Activated B cell treated with CpG ODN at 0.5 μM for 24 hours (primary cell): ENCODE results near the gene TMEM42. TPM values are rescaled to one million over a fixed set of nuclear protein-coding genes. Genes with fewer than 3 reads are reported as not detected.
"Not testable (repeated sequence)": the region's sequence is repeated elsewhere in the genome, so short reads cannot be mapped to it uniquely, and the experiment has no call there.

Experiments
- ATAC-seq: fragments of 200-7000 bp; cut with Tn5 transposase; one replicate; pipeline ENCODE4 v1.10.0; 2021; ENCODE audit warnings: low read depth, mild to moderate bottlenecking, moderate library complexity
- CTCF ChIA-PET: fragments of 350-600 bp; sonication (Branson Sonifier 250); formaldehyde crosslinking; loops from one replicate; lab custom pipeline; 2021; ENCODE audit warnings: antibody characterized with exemption; lab: Charles Lee
- POLR2A ChIA-PET: fragments of 350-600 bp; sonication (Branson Sonifier 250); formaldehyde crosslinking; loops from one replicate; lab custom pipeline; 2021; ENCODE audit warnings: antibody characterized with exemption; lab: Charles Lee
- DNase-seq: peaks from one replicate; pipeline ENCODE4 v3.0.0; 2022
- H3K27ac Mint-ChIP-seq: one replicate; pipeline ENCODE4 v1.8.0; 2020; ENCODE audit warnings: mixed read lengths
- H3K27me3 Mint-ChIP-seq: one replicate; pipeline ENCODE4 v1.8.0; 2021; ENCODE audit warnings: mixed read lengths
- H3K36me3 Mint-ChIP-seq: one replicate; pipeline ENCODE4 v1.8.0; 2021; ENCODE audit warnings: low read depth, mixed read lengths
- H3K4me1 Mint-ChIP-seq: one replicate; pipeline ENCODE4 v1.8.0; 2021; ENCODE audit warnings: mixed read lengths
- H3K4me3 Mint-ChIP-seq: one replicate; pipeline ENCODE4 v1.8.0; 2020; ENCODE audit warnings: mild to moderate bottlenecking, mixed read lengths
- H3K9me3 Mint-ChIP-seq: one replicate; pipeline ENCODE4 v1.8.0; 2020; ENCODE audit warnings: mixed read lengths
- CTCF ChIP-seq: fragments of 200-600 bp; IDR thresholded peaks from one replicate; pipeline ENCODE4 v1.8.0; 2022; ENCODE audit warnings: antibody characterized with exemption, mild to moderate bottlenecking
- intact Hi-C: fragments of 100-400 bp; cut with micrococcal nuclease; formaldehyde crosslinking; loops from one replicate; pipeline ENCODE4 v1.15.1; 2024
- total RNA-seq: library from RNA; stranded (reverse); gene quantifications from 2 replicates; pipeline ENCODE4 v1.2.3, GENCODE V29; 2022

Gene TMEM42
- total RNA-seq, 1 donor from 2014 or later, result 12.4 TPM

GRCh38 chr3:44842376-44842775, 19.3 kb upstream of the TMEM42 start:
- no peak overlapping the region for H3K27ac Mint-ChIP-seq
- DNase-seq (no peak), ATAC-seq (no peak)
- intact Hi-C loops, result no loop called here
- TF ChIP-seq CTCF, result no peak
- H3K36me3 Mint-ChIP-seq, result peaks cover 7% of the 10 kb centered on the region
- CTCF ChIA-PET, result interaction anchor here (1.2 kb wide), 1 partner anchor 74 kb away, joined by 3 read pairs; no protein-coding TSS in a partner anchor
- no peaks in the 10 kb centered on the region for H3K4me1 Mint-ChIP-seq
- no peaks in the 10 kb centered on the region for H3K27me3 Mint-ChIP-seq
- peaks cover 5% of the 10 kb centered on the region for H3K9me3 Mint-ChIP-seq
- H3K4me3 Mint-ChIP-seq, result no peak overlapping the region
- POLR2A ChIA-PET, result no interaction called here

- ATAC-seq, result no peak
- Mint-ChIP-seq H3K36me3 (no peaks in the 10 kb centered on the region), H3K4me3 (no peak overlapping the region), H3K4me1 (no peaks in the 10 kb centered on the region), H3K9me3 (no peaks in the 10 kb centered on the region), H3K27me3 (no peaks in the 10 kb centered on the region), H3K27ac (no peak overlapping the region)
- intact Hi-C loops, result no loop called here
- ChIA-PET CTCF (no interaction called here), POLR2A (no interaction called here)
- DNase-seq, result no peak
- no peak for TF ChIP-seq CTCF
These were observed 15.9 kb upstream of the TMEM42 start for GRCh38 chr3:44845528-44846520.

- intact Hi-C loops, result no loop called here
- CTCF ChIA-PET, result interaction anchor here (0.6 kb wide), 1 partner anchor 65 kb away, joined by 3 read pairs; no protein-coding TSS in a partner anchor
These were observed 13.1 kb upstream of the TMEM42 start for GRCh38 chr3:44848634-44849033.

GRCh38 chr3:44856663-44857062, 5.0 kb upstream of the TMEM42 start:
- intact Hi-C loops, H3K36me3 Mint-ChIP-seq, H3K27ac Mint-ChIP-seq, H3K9me3 Mint-ChIP-seq, H3K4me3 Mint-ChIP-seq, DNase-seq, H3K4me1 Mint-ChIP-seq, CTCF ChIA-PET, ATAC-seq, H3K27me3 Mint-ChIP-seq, POLR2A ChIA-PET: not testable (repeated sequence)

More at GRCh38 chr3:44848634-44849033, 13.1 kb upstream of the TMEM42 start:
- Mint-ChIP-seq H3K27ac (no peak overlapping the region), H3K4me3 (no peak overlapping the region), H3K4me1 (no peaks in the 10 kb centered on the region), H3K27me3 (no peaks in the 10 kb centered on the region), H3K36me3 (no peaks in the 10 kb centered on the region), H3K9me3 (peaks cover 1% of the 10 kb centered on the region)
- TF ChIP-seq CTCF, result no peak
- DNase-seq, result no peak
- ATAC-seq, result no peak
- POLR2A ChIA-PET, result no interaction called here

- H3K9me3 Mint-ChIP-seq, result no peaks in the 10 kb centered on the region
These were observed 1.6 kb upstream of the TMEM42 start for GRCh38 chr3:44860117-44860516.

More at GRCh38 chr3:44860117-44860516, 1.6 kb upstream of the TMEM42 start:
- H3K4me3 Mint-ChIP-seq, result no peak overlapping the region
- intact Hi-C loops, result loop anchor here (2.0 to 10.0 kb wide), 7 partner anchors 117 to 1238 kb away; partner anchors contain the start of genes ABHD5, ANO10, EXOSC7 and ZDHHC3
- peaks cover 17% of the 10 kb centered on the region for H3K4me1 Mint-ChIP-seq
- CTCF ChIA-PET, result no interaction called here
- H3K27me3 Mint-ChIP-seq, result no peaks in the 10 kb centered on the region
- no peak overlapping the region for H3K27ac Mint-ChIP-seq
- ATAC-seq, result no peak
- no peak for TF ChIP-seq CTCF
- peaks cover 2% of the 10 kb centered on the region for H3K36me3 Mint-ChIP-seq
- POLR2A ChIA-PET, result no interaction called here
- no peak for DNase-seq
